ENCODE results near the gene GNA15.
A peak's percentile ranks its signal among the peaks of the same experiment; 100 is the strongest.

Gene GNA15

DNA sequence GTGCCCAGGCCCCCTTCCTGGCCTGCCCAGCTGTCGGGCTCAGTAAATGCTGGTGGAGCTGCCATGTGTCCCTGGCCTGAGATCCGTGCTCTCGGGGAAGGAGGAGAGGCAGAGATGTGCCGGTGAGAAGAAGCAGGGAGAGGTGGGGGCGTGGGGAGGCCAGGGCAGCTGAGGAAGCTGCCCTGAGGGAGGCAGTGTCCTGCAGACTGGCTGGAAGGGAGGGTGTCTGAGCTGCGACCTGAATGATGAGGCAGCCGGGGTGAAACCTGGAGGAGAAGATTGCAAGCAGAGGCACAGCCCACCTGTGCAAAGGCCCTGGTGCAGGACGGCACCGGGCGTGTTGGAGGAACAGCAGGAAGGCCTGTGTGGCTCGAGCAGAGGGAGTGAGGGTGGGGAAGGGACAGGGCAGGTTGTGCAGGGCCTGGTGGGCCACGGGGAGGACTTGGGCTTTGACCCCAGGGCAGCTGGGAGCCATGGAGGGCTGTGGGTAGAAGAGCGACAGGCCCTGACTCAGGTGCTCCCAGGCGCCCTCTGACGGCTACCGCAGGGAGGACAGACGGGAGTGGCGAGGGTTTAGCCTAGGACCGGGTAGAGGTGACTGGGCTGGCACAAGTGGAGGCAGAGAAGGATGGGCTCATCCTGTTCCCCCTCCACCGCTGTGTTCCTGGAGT, 74.6 kb downstream of the GNA15 start (continued):
- TF ChIP-seq ZNF280D (tag by site-specific recombination; IDR thresholded peaks at IDR 0.05) = peak; percentile 79; the same call in 1 of the 2 replicates
- peak; percentile 71; the same call in 1 of the 2 replicates for TF ChIP-seq SCRT1 (tag by site-specific recombination; IDR thresholded peaks at IDR 0.05; ENCODE audit: borderline replicate concordance)
- TF ChIP-seq ZNF623 (tag by site-specific recombination; IDR thresholded peaks at IDR 0.05) = peak; percentile 100
- peak; percentile 99 for TF ChIP-seq ZNF16 (tag by site-specific recombination; IDR thresholded peaks at IDR 0.05; ENCODE audit: low read depth)
- peak; percentile 31; the same call in 1 of the 2 replicates for TF ChIP-seq ZFHX2 (tag by site-specific recombination; conservative IDR thresholded peaks at IDR 0.05)
- TF ChIP-seq, protein P1, sequence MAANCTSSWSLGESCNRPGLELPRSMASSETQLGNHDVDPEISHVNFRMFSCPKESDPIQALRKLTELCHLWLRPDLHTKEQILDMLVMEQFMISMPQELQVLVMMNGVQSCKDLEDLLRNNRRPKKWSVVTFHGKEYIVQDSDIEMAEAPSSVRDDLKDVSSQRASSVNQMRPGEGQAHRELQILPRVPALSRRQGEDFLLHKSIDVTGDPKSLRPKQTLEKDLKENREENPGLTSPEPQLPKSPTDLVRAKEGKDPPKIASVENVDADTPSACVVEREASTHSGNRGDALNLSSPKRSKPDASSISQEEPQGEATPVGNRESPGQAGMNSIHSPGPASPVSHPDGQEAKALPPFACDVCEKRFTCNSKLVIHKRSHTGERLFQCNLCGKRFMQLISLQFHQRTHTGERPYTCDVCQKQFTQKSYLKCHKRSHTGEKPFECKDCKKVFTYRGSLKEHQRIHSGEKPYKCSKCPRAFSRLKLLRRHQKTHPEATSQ (tag by site-specific recombination; IDR thresholded peaks at IDR 0.05) = 0 out of 2 replicates have a peak, but pooled peaks have one; percentile 79
- peak; percentile 19; the same call in 1 of the 2 replicates for TF ChIP-seq ZNF654 (tag by site-specific recombination; IDR thresholded peaks at IDR 0.05; ENCODE audit: low read depth)
- 0 out of 2 replicates have a peak, but pooled peaks have one; percentile 22 for TF ChIP-seq SP7 (tag by site-specific recombination; IDR thresholded peaks at IDR 0.05)
- TF ChIP-seq ZNF174 (tag by site-specific recombination; IDR thresholded peaks at IDR 0.05) = no peak
- TF ChIP-seq ZNF629 (tag by site-specific recombination; IDR thresholded peaks at IDR 0.05) = 0 out of 2 replicates have a peak, but pooled peaks have one; percentile 23
- no peak for TF ChIP-seq ZNF792 (tag by site-specific recombination; IDR thresholded peaks at IDR 0.05)
- TF ChIP-seq ZNF488 (tag by site-specific recombination; IDR thresholded peaks at IDR 0.05) = no peak
- peak; percentile 92 for TF ChIP-seq ZNF580 (tag by site-specific recombination; IDR thresholded peaks at IDR 0.05)
- TF ChIP-seq, protein P2, sequence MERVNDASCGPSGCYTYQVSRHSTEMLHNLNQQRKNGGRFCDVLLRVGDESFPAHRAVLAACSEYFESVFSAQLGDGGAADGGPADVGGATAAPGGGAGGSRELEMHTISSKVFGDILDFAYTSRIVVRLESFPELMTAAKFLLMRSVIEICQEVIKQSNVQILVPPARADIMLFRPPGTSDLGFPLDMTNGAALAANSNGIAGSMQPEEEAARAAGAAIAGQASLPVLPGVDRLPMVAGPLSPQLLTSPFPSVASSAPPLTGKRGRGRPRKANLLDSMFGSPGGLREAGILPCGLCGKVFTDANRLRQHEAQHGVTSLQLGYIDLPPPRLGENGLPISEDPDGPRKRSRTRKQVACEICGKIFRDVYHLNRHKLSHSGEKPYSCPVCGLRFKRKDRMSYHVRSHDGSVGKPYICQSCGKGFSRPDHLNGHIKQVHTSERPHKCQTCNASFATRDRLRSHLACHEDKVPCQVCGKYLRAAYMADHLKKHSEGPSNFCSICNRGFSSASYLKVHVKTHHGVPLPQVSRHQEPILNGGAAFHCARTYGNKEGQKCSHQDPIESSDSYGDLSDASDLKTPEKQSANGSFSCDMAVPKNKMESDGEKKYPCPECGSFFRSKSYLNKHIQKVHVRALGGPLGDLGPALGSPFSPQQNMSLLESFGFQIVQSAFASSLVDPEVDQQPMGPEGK (tag by site-specific recombination; IDR thresholded peaks at IDR 0.05) = peak; percentile 48
- TF ChIP-seq ZNF155 (tag by site-specific recombination; IDR thresholded peaks at IDR 0.05) = no peak
- peak; percentile 18; the same call in 1 of the 2 replicates for TF ChIP-seq ZNF146 (tag by site-specific recombination; IDR thresholded peaks at IDR 0.05)
- TF ChIP-seq FEZF1 (tag by site-specific recombination; IDR thresholded peaks at IDR 0.05) = no peak
- TF ChIP-seq ZNF311 (tag by site-specific recombination; IDR thresholded peaks at IDR 0.05; ENCODE audit: borderline replicate concordance) = no peak
- no peak for TF ChIP-seq ZNF704 (tag by site-specific recombination; IDR thresholded peaks at IDR 0.05)
- 0 out of 2 replicates have a peak, but pooled peaks have one; percentile 29 for TF ChIP-seq BCL11B (tag by site-specific recombination; IDR thresholded peaks at IDR 0.05; ENCODE audit: low read depth)
- TF ChIP-seq KLF1 (tag by site-specific recombination; IDR thresholded peaks at IDR 0.05) = 0 out of 2 replicates have a peak, but pooled peaks have one; percentile 26
- TF ChIP-seq HOXC10 (CRISPR knock-in tag; IDR thresholded peaks at IDR 0.05) = no peak
- TF ChIP-seq, protein P3, sequence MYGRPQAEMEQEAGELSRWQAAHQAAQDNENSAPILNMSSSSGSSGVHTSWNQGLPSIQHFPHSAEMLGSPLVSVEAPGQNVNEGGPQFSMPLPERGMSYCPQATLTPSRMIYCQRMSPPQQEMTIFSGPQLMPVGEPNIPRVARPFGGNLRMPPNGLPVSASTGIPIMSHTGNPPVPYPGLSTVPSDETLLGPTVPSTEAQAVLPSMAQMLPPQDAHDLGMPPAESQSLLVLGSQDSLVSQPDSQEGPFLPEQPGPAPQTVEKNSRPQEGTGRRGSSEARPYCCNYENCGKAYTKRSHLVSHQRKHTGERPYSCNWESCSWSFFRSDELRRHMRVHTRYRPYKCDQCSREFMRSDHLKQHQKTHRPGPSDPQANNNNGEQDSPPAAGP (tag by site-specific recombination; IDR thresholded peaks at IDR 0.05) = peak; percentile 67
- TF ChIP-seq, protein P4, sequence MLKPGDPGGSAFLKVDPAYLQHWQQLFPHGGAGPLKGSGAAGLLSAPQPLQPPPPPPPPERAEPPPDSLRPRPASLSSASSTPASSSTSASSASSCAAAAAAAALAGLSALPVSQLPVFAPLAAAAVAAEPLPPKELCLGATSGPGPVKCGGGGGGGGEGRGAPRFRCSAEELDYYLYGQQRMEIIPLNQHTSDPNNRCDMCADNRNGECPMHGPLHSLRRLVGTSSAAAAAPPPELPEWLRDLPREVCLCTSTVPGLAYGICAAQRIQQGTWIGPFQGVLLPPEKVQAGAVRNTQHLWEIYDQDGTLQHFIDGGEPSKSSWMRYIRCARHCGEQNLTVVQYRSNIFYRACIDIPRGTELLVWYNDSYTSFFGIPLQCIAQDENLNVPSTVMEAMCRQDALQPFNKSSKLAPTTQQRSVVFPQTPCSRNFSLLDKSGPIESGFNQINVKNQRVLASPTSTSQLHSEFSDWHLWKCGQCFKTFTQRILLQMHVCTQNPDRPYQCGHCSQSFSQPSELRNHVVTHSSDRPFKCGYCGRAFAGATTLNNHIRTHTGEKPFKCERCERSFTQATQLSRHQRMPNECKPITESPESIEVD (tag by site-specific recombination; IDR thresholded peaks at IDR 0.05) = no peak
